NCI-H1694 (cell line): ENCODE measurements around the gene SYT3.

Experiments used
- DNase-seq: peaks from one replicate; lab custom pipeline; 2025; lab: John Stamatoyannopoulos, UW

Gene SYT3

GRCh38 chr19:50639121-50640112, at the start of gene SYT3:
Gene SYT3 (minus strand): TSS chr19:50639881. CDS start chr19:50637411, 2,470 bp downstream.
- no peak for DNase-seq

GRCh38 chr19:50688766-50689165, 49.1 kb upstream of the SYT3 start:
- DNase-seq, result no peak

GRCh38 chr19:50686310-50687032, 46.8 kb upstream of the SYT3 start:
- DNase-seq, result no peak

GRCh38 chr19:50679177-50680125, 39.8 kb upstream of the SYT3 start:
- peak; percentile 26 for DNase-seq

- no peak for DNase-seq
These were observed 38.6 kb upstream of the SYT3 start for GRCh38 chr19:50678323-50678722.

- DNase-seq, result no peak
These were observed 38.0 kb upstream of the SYT3 start for GRCh38 chr19:50677636-50678035.

- no peak for DNase-seq
These were observed 37.0 kb upstream of the SYT3 start for GRCh38 chr19:50676625-50677197.

- no peak for DNase-seq
These were observed 33.4 kb upstream of the SYT3 start for GRCh38 chr19:50673118-50673517.

GRCh38 chr19:50670102-50670380, 30.4 kb upstream of the SYT3 start:
- no peak for DNase-seq

GRCh38 chr19:50669302-50670101, 29.8 kb upstream of the SYT3 start:
- DNase-seq, result no peak

GRCh38 chr19:50668879-50669278, 29.2 kb upstream of the SYT3 start:
- DNase-seq, result no peak

GRCh38 chr19:50668416-50668815, 28.7 kb upstream of the SYT3 start:
- DNase-seq, result no peak

GRCh38 chr19:50667759-50668231, 28.1 kb upstream of the SYT3 start:
- DNase-seq, result no peak

- DNase-seq, result no peak
These were observed 27.6 kb upstream of the SYT3 start for GRCh38 chr19:50667177-50667758.

GRCh38 chr19:50666346-50667176, 26.9 kb upstream of the SYT3 start:
- no peak for DNase-seq

- DNase-seq, result no peak
These were observed 24.5 kb upstream of the SYT3 start for GRCh38 chr19:50664204-50664603.

- no peak for DNase-seq
These were observed 23.8 kb upstream of the SYT3 start for GRCh38 chr19:50663482-50663790.

GRCh38 chr19:50662651-50663481, 23.2 kb upstream of the SYT3 start:
- DNase-seq, result no peak
